ENCODE results near the gene UPK3BL2.
A peak's percentile ranks its signal among the peaks of the same experiment; 100 is the strongest.
"Not testable (repeated sequence)": the region's sequence is repeated elsewhere in the genome, so short reads cannot be mapped to it uniquely, and the experiment has no call there.

UPK3BL2 gene

GRCh38 chr7:102576363-102576762 is 32.9 kb upstream of the UPK3BL2 start:
- H3K79me2 ChIP-seq (ENCODE audit: insufficient read depth, low read length); H3K27ac ChIP-seq (ENCODE audit: low read depth, low read length, poor library complexity, severe bottlenecking); H3F3A ChIP-seq (ENCODE audit: insufficient read depth, low read length); H3K27me3 ChIP-seq (ENCODE audit: insufficient read depth, low read length); H3K9me3 ChIP-seq (ENCODE audit: low read length); H3K9ac ChIP-seq (ENCODE audit: low read length); H3K4me1 ChIP-seq (ENCODE audit: insufficient read depth, low read length, severe bottlenecking); H3K4me3 ChIP-seq (ENCODE audit: low read depth, low read length, poor library complexity, severe bottlenecking); H4K20me1 ChIP-seq (ENCODE audit: insufficient read depth, low read length); H3K4me2 ChIP-seq (ENCODE audit: low read length); H3K9me2 ChIP-seq (ENCODE audit: low read depth, low read length); H3K36me3 ChIP-seq (ENCODE audit: insufficient read depth, low read length); H2AFZ ChIP-seq (ENCODE audit: low read length): not testable (repeated sequence)

GRCh38 chr7:102574607-102575006 is 31.1 kb upstream of the UPK3BL2 start:
- H3K9me2 ChIP-seq (ENCODE audit: low read depth, low read length); H3K4me1 ChIP-seq (ENCODE audit: insufficient read depth, low read length, severe bottlenecking); H3K4me3 ChIP-seq (ENCODE audit: low read depth, low read length, poor library complexity, severe bottlenecking); H3K9ac ChIP-seq (ENCODE audit: low read length); H3K36me3 ChIP-seq (ENCODE audit: insufficient read depth, low read length); H3K27me3 ChIP-seq (ENCODE audit: insufficient read depth, low read length); H2AFZ ChIP-seq (ENCODE audit: low read length); H3K79me2 ChIP-seq (ENCODE audit: insufficient read depth, low read length); H3K4me2 ChIP-seq (ENCODE audit: low read length); H3F3A ChIP-seq (ENCODE audit: insufficient read depth, low read length); H3K9me3 ChIP-seq (ENCODE audit: low read length); H4K20me1 ChIP-seq (ENCODE audit: insufficient read depth, low read length); H3K27ac ChIP-seq (ENCODE audit: low read depth, low read length, poor library complexity, severe bottlenecking): not testable (repeated sequence)

- not testable (repeated sequence) for H3K9me3 ChIP-seq (ENCODE audit: low read length); H3K36me3 ChIP-seq (ENCODE audit: insufficient read depth, low read length); H4K20me1 ChIP-seq (ENCODE audit: insufficient read depth, low read length); H3K27me3 ChIP-seq (ENCODE audit: insufficient read depth, low read length); H3K9me2 ChIP-seq (ENCODE audit: low read depth, low read length); H3K4me1 ChIP-seq (ENCODE audit: insufficient read depth, low read length, severe bottlenecking); H3K79me2 ChIP-seq (ENCODE audit: insufficient read depth, low read length); H3F3A ChIP-seq (ENCODE audit: insufficient read depth, low read length); H2AFZ ChIP-seq (ENCODE audit: low read length)
- peak within 1 kb of the TSS; percentile 38 for H3K27ac ChIP-seq (ENCODE audit: low read depth, low read length, poor library complexity, severe bottlenecking)
- peak within 1 kb of the TSS; percentile 76 for H3K9ac ChIP-seq (ENCODE audit: low read length)
- H3K4me3 ChIP-seq (ENCODE audit: low read depth, low read length, poor library complexity, severe bottlenecking), result peak within 1 kb of the TSS; percentile 68
- TF ChIP-seq CTCF (IDR thresholded peaks at IDR 0.05; ENCODE audit: low read length), result peak; percentile 48
- peak within 1 kb of the TSS; percentile 66 for H3K4me2 ChIP-seq (ENCODE audit: low read length)
Observed at GRCh38 chr7:102572261-102573239, 29.1 kb upstream of the UPK3BL2 start, which contains the start of gene POLR2J3. TSS of gene POLR2J3 (minus strand) at chr7:102572583. CDS start at chr7:102572521, 62 bp downstream.

- not testable (repeated sequence) for H3K4me2 ChIP-seq (ENCODE audit: low read length); H2AFZ ChIP-seq (ENCODE audit: low read length); H3K4me3 ChIP-seq (ENCODE audit: low read depth, low read length, poor library complexity, severe bottlenecking); H3K36me3 ChIP-seq (ENCODE audit: insufficient read depth, low read length); H4K20me1 ChIP-seq (ENCODE audit: insufficient read depth, low read length); H3K9me2 ChIP-seq (ENCODE audit: low read depth, low read length); H3K4me1 ChIP-seq (ENCODE audit: insufficient read depth, low read length, severe bottlenecking); H3K27me3 ChIP-seq (ENCODE audit: insufficient read depth, low read length); H3F3A ChIP-seq (ENCODE audit: insufficient read depth, low read length); H3K9ac ChIP-seq (ENCODE audit: low read length); H3K79me2 ChIP-seq (ENCODE audit: insufficient read depth, low read length); H3K27ac ChIP-seq (ENCODE audit: low read depth, low read length, poor library complexity, severe bottlenecking); H3K9me3 ChIP-seq (ENCODE audit: low read length)
Observed at GRCh38 chr7:102568620-102569019, 25.1 kb upstream of the UPK3BL2 start.

GRCh38 chr7:102550808-102551422 is 7.4 kb upstream of the UPK3BL2 start, which contains the start of gene SPDYE2:
TSS of gene SPDYE2 (plus strand) at chr7:102551226. CDS start at chr7:102553256, 2,030 bp downstream.
- H3K9me2 ChIP-seq (ENCODE audit: low read depth, low read length); H2AFZ ChIP-seq (ENCODE audit: low read length); H3K9ac ChIP-seq (ENCODE audit: low read length); H3F3A ChIP-seq (ENCODE audit: insufficient read depth, low read length); H3K27me3 ChIP-seq (ENCODE audit: insufficient read depth, low read length); H3K79me2 ChIP-seq (ENCODE audit: insufficient read depth, low read length); H3K4me1 ChIP-seq (ENCODE audit: insufficient read depth, low read length, severe bottlenecking); H3K4me2 ChIP-seq (ENCODE audit: low read length); H4K20me1 ChIP-seq (ENCODE audit: insufficient read depth, low read length); H3K4me3 ChIP-seq (ENCODE audit: low read depth, low read length, poor library complexity, severe bottlenecking); H3K9me3 ChIP-seq (ENCODE audit: low read length); H3K27ac ChIP-seq (ENCODE audit: low read depth, low read length, poor library complexity, severe bottlenecking); H3K36me3 ChIP-seq (ENCODE audit: insufficient read depth, low read length): not testable (repeated sequence)

GRCh38 chr7:102546353-102546752 is 2.9 kb upstream of the UPK3BL2 start:
- not testable (repeated sequence) for H3K9me3 ChIP-seq (ENCODE audit: low read length); H4K20me1 ChIP-seq (ENCODE audit: insufficient read depth, low read length); H3K9ac ChIP-seq (ENCODE audit: low read length); H3K4me1 ChIP-seq (ENCODE audit: insufficient read depth, low read length, severe bottlenecking); H3K27ac ChIP-seq (ENCODE audit: low read depth, low read length, poor library complexity, severe bottlenecking); H3F3A ChIP-seq (ENCODE audit: insufficient read depth, low read length); H3K4me3 ChIP-seq (ENCODE audit: low read depth, low read length, poor library complexity, severe bottlenecking); H2AFZ ChIP-seq (ENCODE audit: low read length); H3K4me2 ChIP-seq (ENCODE audit: low read length); H3K27me3 ChIP-seq (ENCODE audit: insufficient read depth, low read length); H3K79me2 ChIP-seq (ENCODE audit: insufficient read depth, low read length); H3K9me2 ChIP-seq (ENCODE audit: low read depth, low read length); H3K36me3 ChIP-seq (ENCODE audit: insufficient read depth, low read length)

- H3K27me3 ChIP-seq (ENCODE audit: insufficient read depth, low read length); H3K36me3 ChIP-seq (ENCODE audit: insufficient read depth, low read length); H2AFZ ChIP-seq (ENCODE audit: low read length); H3K4me1 ChIP-seq (ENCODE audit: insufficient read depth, low read length, severe bottlenecking); H3K4me3 ChIP-seq (ENCODE audit: low read depth, low read length, poor library complexity, severe bottlenecking); H3K4me2 ChIP-seq (ENCODE audit: low read length); H3K79me2 ChIP-seq (ENCODE audit: insufficient read depth, low read length); H3K9me2 ChIP-seq (ENCODE audit: low read depth, low read length); H3K9me3 ChIP-seq (ENCODE audit: low read length); H3F3A ChIP-seq (ENCODE audit: insufficient read depth, low read length); H3K27ac ChIP-seq (ENCODE audit: low read depth, low read length, poor library complexity, severe bottlenecking); H4K20me1 ChIP-seq (ENCODE audit: insufficient read depth, low read length); H3K9ac ChIP-seq (ENCODE audit: low read length): not testable (repeated sequence)
Observed at GRCh38 chr7:102545288-102545687, 1.8 kb upstream of the UPK3BL2 start.

All from OCI-LY1 (cell line).